GM10248 (cell line): ENCODE measurements around the gene ATP6V0E1.
"Not testable (repeated sequence)": the region's sequence is repeated elsewhere in the genome, so short reads cannot be mapped to it uniquely, and the experiment has no call there.

Experiments used
- CTCF ChIA-PET: fragments of 300-600 bp; sonication (Branson Sonifier 250); formaldehyde crosslinking; extraction: SDS; loops from one replicate; lab custom pipeline; 2021; ENCODE audit warnings: antibody characterized with exemption; lab: Yijun Ruan, JAX
- POLR2A ChIA-PET: fragments of 350-650 bp; sonication (Branson Sonifier 250); formaldehyde crosslinking; extraction: SDS; loops from one replicate; lab custom pipeline; 2020; ENCODE audit warnings: antibody characterized with exemption; lab: Yijun Ruan, JAX
- DNase-seq: peaks from one replicate; pipeline ENCODE4 v3.0.0; 2012; ENCODE audit errors: extremely low spot score
- CTCF ChIP-seq: IDR thresholded peaks from 2 replicates; pipeline ENCODE4 v1.5.1; 2012; ENCODE audit warnings: mild to moderate bottlenecking, low read depth; ENCODE audit errors: extremely low read depth, missing control alignments, control extremely low read depth

The ATP6V0E1 gene

DNA sequence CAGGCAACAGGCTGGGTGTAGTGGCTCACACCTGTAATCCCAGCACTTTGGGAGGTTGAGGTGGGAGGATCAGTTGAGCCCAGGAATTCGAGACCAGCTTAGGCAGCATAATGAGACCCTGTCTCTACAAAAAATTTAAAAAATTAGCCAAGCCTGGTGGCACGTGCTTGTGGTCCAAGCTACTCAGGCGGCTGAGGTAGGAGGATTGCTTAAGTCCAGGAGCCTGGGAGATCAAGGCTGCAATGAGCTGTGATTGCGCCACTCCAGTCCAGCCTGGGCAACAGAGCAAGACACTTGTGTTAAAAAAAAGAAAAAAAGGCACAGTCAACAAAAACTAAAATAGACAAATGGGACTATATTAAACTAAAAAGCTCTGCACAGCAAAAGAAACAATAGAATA is 29.3 kb downstream of the ATP6V0E1 start:
- DNase-seq = no peak
- no peak for TF ChIP-seq CTCF
- CTCF ChIA-PET = interaction anchor here (0.9 to 1.3 kb wide), 6 partner anchors 11 to 319 kb away, joined by 3 to 6 read pairs (median 3); partner anchors contain the start of genes ATP6V0E1 and BNIP1
- POLR2A ChIA-PET = no interaction called here

DNA sequence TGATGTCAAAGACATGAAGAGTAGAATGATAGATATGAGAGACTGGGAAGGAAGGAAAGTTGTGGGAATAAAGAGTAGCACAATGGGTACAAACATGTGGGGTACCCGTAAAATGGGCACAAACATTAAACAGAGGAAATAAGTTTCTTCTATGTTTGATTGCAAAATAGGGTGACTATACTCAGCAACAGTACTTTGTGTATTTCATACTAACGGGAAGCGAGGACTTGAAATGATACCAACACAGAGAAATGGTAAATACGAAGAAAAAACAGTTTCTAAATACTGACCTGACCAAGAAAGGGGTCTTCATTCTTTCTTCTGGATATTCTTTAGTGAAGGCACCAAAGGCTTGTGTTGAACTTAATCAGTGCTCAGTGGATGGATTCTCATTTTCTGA is 31.1 kb downstream of the ATP6V0E1 start:
- POLR2A ChIA-PET = no interaction called here
- no peak for DNase-seq
- no peak for TF ChIP-seq CTCF
- CTCF ChIA-PET = no interaction called here

GRCh38 chr5:173015192-173015591 is 31.6 kb downstream of the ATP6V0E1 start:
- no peak for TF ChIP-seq CTCF
- POLR2A ChIA-PET = interaction anchor here (0.5 to 0.6 kb wide), 2 partner anchors 14 to 43 kb away, joined by 3 to 4 read pairs; no protein-coding TSS in a partner anchor
- DNase-seq = no peak
- CTCF ChIA-PET = interaction anchor here (0.8 to 1.1 kb wide), 2 partner anchors 11 to 19 kb away, joined by 3 read pairs; no protein-coding TSS in a partner anchor

DNA sequence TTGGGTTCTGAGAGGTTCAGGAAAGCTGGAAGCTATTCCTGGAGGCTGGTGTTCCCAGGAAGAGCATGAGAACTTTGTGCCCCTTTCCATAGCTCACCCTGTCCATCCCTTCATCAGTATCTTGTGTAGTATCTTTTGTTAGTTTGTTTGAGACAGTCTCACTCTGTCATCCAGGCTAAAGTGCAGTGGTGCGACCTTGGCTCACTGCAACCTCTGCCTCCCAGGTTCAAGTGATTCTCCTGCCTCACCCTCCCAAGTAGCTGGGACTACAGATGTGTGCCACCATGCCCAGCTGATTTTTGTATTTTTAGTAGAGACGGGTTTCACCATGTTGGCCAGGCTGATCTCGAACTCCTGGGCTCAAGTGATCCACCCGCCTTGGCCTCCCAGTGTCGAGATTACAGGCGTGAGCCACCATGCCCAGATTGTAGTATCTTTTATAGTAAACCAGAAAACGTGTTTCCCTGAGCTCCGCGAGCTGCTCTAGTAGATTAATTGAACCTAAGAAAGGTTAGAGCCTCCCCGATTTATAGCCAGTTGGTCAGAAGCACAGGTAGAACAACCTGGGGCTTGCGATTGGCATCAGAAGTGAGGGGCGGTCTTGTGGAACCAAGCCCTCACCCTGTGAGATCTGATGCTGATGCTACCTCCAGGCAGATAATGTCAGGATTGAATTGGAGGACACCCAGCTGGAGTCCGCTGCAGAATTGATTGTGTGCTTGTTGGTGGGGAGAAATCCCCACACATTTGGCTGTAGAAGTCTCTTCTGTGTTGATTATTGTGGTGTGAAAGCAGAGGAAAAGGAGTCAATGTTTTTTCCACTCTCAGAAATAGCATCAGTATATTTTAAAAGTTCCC is 32.3 kb downstream of the ATP6V0E1 start:
- no peak for DNase-seq
- ChIA-PET POLR2A (interaction anchor here (0.5 to 0.6 kb wide), 2 partner anchors 15 to 42 kb away, joined by 3 to 4 read pairs; no protein-coding TSS in a partner anchor), CTCF (interaction anchor here (0.8 to 1.5 kb wide), 3 partner anchors 10 to 19 kb away, joined by 3 to 5 read pairs (median 3); no protein-coding TSS in a partner anchor)
- no peak for TF ChIP-seq CTCF

DNA sequence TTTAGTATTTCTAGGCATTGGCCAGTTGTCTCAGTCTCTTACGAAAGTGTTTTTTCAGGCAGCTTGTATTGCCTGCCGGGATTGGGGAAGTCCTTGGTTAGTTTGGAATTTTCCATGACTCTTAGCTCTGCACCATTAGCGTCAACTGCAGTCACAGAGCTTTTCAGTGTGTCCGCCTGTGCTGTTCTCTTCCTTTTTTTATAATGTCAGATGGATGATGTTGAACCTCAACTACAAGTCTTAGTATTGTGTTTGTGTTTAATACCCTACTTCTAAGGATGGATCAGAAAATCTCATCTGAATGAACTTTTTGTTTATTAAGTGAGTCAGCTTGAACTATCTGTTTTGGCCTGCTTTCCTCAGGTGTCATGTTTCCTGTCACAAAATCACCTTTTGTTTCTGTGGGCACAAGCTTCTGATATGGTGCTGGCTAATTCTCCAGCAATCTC is 33.1 kb downstream of the ATP6V0E1 start:
- no peak for DNase-seq
- POLR2A ChIA-PET = no interaction called here
- TF ChIP-seq CTCF = no peak
- CTCF ChIA-PET = interaction anchor here (1.5 kb wide), 1 partner anchor 19 kb away, joined by 5 read pairs; no protein-coding TSS in a partner anchor

DNA sequence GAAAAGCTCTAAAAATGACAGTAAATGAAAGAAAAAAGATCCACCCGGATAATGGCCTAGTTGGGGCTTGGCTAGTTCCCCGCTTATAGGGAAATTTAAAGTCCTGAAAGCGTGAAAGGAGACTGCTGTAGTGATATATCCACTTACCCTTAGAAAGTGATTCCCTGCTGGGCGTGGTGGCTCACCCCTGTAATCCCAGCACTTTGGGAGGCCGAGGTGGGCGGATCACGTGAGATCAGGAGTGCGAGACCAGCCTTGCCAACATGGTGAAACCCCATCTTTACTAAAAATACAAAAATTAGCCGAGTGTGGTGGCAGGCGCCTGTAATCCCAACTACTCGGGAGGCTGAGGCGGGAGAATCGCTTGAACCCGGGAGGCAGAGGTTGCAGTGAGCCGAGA is 33.5 kb downstream of the ATP6V0E1 start:
- CTCF ChIA-PET = interaction anchor here (1.5 kb wide), 1 partner anchor 18 kb away, joined by 5 read pairs; no protein-coding TSS in a partner anchor
- POLR2A ChIA-PET, DNase-seq: not testable (repeated sequence)
